Measurements from ENCODE around the gene TBCD. TPM values are rescaled to one million over a fixed set of nuclear protein-coding genes. Genes with fewer than 3 reads are reported as not detected.

The TBCD gene
- total RNA-seq, 4 donors from 2014 or later, result 30.5 to 94.3 (median 51.8) TPM

- TF ChIP-seq CTCF (IDR thresholded peaks at IDR 0.05), result no peak
- DNase-seq (ENCODE audit: low spot score), result no peak
- no peak for ATAC-seq (ENCODE audit: low FRiP score)
Observed at GRCh38 chr17:82907797-82908542, 156.1 kb downstream of the TBCD start.

- no peak for TF ChIP-seq CTCF (IDR thresholded peaks at IDR 0.05)
- no peak for DNase-seq (ENCODE audit: low spot score)
- ATAC-seq (ENCODE audit: low FRiP score), result no peak
Observed at GRCh38 chr17:82908543-82909160, 156.8 kb downstream of the TBCD start.

- DNase-seq (ENCODE audit: low spot score) (no peak), ATAC-seq (ENCODE audit: low FRiP score) (no peak)
- TF ChIP-seq CTCF (IDR thresholded peaks at IDR 0.05), result no peak
Observed at GRCh38 chr17:82909322-82909904, 157.5 kb downstream of the TBCD start.

GRCh38 chr17:82910041-82910481 lies 158.2 kb downstream of the TBCD start:
- no peak for DNase-seq (ENCODE audit: low spot score)
- no peak for ATAC-seq (ENCODE audit: low FRiP score)
- TF ChIP-seq CTCF (IDR thresholded peaks at IDR 0.05), result no peak

- DNase-seq (ENCODE audit: low spot score), result no peak
- TF ChIP-seq CTCF (IDR thresholded peaks at IDR 0.05), result no peak
- no peak for ATAC-seq (ENCODE audit: low FRiP score)
Observed at GRCh38 chr17:82910770-82911169, 158.9 kb downstream of the TBCD start.

- no peak for ATAC-seq (ENCODE audit: low FRiP score)
Observed at GRCh38 chr17:82911822-82912221, 160.0 kb downstream of the TBCD start.

More at GRCh38 chr17:82911822-82912221, 160.0 kb downstream of the TBCD start:
- DNase-seq (ENCODE audit: low spot score), result no peak
- no peak for TF ChIP-seq CTCF (IDR thresholded peaks at IDR 0.05)

All from omental fat pad (tissue), 4 donors.